HepG2 (cell line): ENCODE data around the gene IPP. TPM values are rescaled to one million over a fixed set of nuclear protein-coding genes. Genes with fewer than 3 reads are reported as not detected.

ENCODE experiments used
- DNMT1 ChIP-seq: sonication (generic); formaldehyde crosslinking; IDR thresholded peaks from 2 replicates; pipeline ENCODE4 v1.5.1; 2020; ENCODE audit warnings: mild to moderate bottlenecking, missing genetic modification reagents
- FOXO4 ChIP-seq: sonication (generic); formaldehyde crosslinking; conservative IDR thresholded peaks from 2 replicates; pipeline ENCODE4 v1.8.1; 2023; ENCODE audit warnings: missing genetic modification reagents
- HMG20A ChIP-seq: IDR thresholded peaks from 2 replicates; pipeline ENCODE4 v1.6.1; 2016; ENCODE audit warnings: borderline replicate concordance
- HMG20B ChIP-seq: conservative IDR thresholded peaks from 2 replicates; pipeline ENCODE4 v1.6.1; 2016; ENCODE audit warnings: missing genetic modification reagents, missing compliant biosample characterization
- HMGXB4 ChIP-seq, 2 experiments: sonication (generic) in 1 of 2; formaldehyde crosslinking in 1 of 2; IDR thresholded peaks; 2 replicates each; pipeline versions ENCODE4 v1.4.0 to v1.6.1; 2018 to 2020; ENCODE audit warnings: missing genetic modification reagents in 2 of 2, borderline replicate concordance in 1 of 2, low read depth in 1 of 2, mild to moderate bottlenecking in 1 of 2, missing biosample characterization in 1 of 2
- HNRNPLL ChIP-seq: fragments of 200-400 bp; formaldehyde crosslinking; IDR thresholded peaks from 2 replicates; pipeline ENCODE4 v1.6.1; 2017; ENCODE audit warnings: mild to moderate bottlenecking, low read depth, low read length; ENCODE audit not compliant: poor library complexity, severe bottlenecking
- HOXA3 ChIP-seq: sonication (generic); formaldehyde crosslinking; IDR thresholded peaks from 2 replicates; pipeline ENCODE4 v1.5.0; 2020; ENCODE audit warnings: missing genetic modification reagents
- MED1 ChIP-seq: sonication (generic); formaldehyde crosslinking; IDR thresholded peaks from 2 replicates; pipeline ENCODE4 v1.4.0; 2020; ENCODE audit warnings: missing genetic modification reagents
- MTF2 ChIP-seq: sonication (generic); formaldehyde crosslinking; IDR thresholded peaks from 2 replicates; pipeline ENCODE4 v1.5.0; 2020; ENCODE audit warnings: missing genetic modification reagents, borderline replicate concordance
- NFRKB ChIP-seq: fragments of 450-650 bp; IDR thresholded peaks from 2 replicates; pipeline ENCODE4 v1.6.1; 2017
- NKX3-1 ChIP-seq: sonication (generic); formaldehyde crosslinking; IDR thresholded peaks from 2 replicates; pipeline ENCODE4 v1.5.0; 2020; ENCODE audit warnings: missing genetic modification reagents
- NR0B2 ChIP-seq: sonication (generic); formaldehyde crosslinking; IDR thresholded peaks from 2 replicates; pipeline ENCODE4 v1.4.0; 2020; ENCODE audit warnings: mild to moderate bottlenecking, missing genetic modification reagents
- PHF20 ChIP-seq: sonication (generic); formaldehyde crosslinking; IDR thresholded peaks from 2 replicates; pipeline ENCODE4 v1.5.0; 2020; ENCODE audit warnings: mild to moderate bottlenecking, missing genetic modification reagents
- SMYD3 ChIP-seq: sonication (generic); formaldehyde crosslinking; IDR thresholded peaks from 2 replicates; pipeline ENCODE4 v1.8.1; 2023; ENCODE audit warnings: mild to moderate bottlenecking, missing genetic modification reagents
- SRY ChIP-seq: sonication (generic); formaldehyde crosslinking; IDR thresholded peaks from 2 replicates; pipeline ENCODE4 v1.8.0; 2022; ENCODE audit warnings: mild to moderate bottlenecking, missing genetic modification reagents
- TBX3 ChIP-seq: fragments of 450-650 bp; IDR thresholded peaks from 2 replicates; pipeline ENCODE4 v1.6.1; 2017; ENCODE audit warnings: antibody characterized with exemption, mild to moderate bottlenecking, inconsistent platforms, borderline replicate concordance
- TOPORS ChIP-seq: sonication (generic); formaldehyde crosslinking; IDR thresholded peaks from 2 replicates; pipeline ENCODE4 v1.8.0; 2023; ENCODE audit warnings: mild to moderate bottlenecking, missing genetic modification reagents
- ZC3H4 ChIP-seq: sonication (generic); formaldehyde crosslinking; IDR thresholded peaks from 2 replicates; pipeline ENCODE4 v1.4.0; 2020; ENCODE audit warnings: missing genetic modification reagents, borderline replicate concordance
- ZEB1 ChIP-seq: IDR thresholded peaks from 2 replicates; pipeline ENCODE4 v1.6.1; 2012; ENCODE audit warnings: mild to moderate bottlenecking, low read depth, inconsistent platforms; ENCODE audit not compliant: insufficient replicate concordance
- ZFAT ChIP-seq: sonication (generic); formaldehyde crosslinking; conservative IDR thresholded peaks from 2 replicates; pipeline ENCODE4 v1.8.1; 2023; ENCODE audit warnings: missing genetic modification reagents, inconsistent platforms
- ZFYVE20 ChIP-seq: sonication (generic); formaldehyde crosslinking; IDR thresholded peaks from 2 replicates; pipeline ENCODE4 v1.8.0; 2023; ENCODE audit warnings: low read depth, mild to moderate bottlenecking, moderate library complexity, missing genetic modification reagents, borderline replicate concordance
- ZNF136 ChIP-seq: sonication (generic); formaldehyde crosslinking; IDR thresholded peaks from 2 replicates; pipeline ENCODE4 v1.8.1; 2022; ENCODE audit warnings: low read depth, mild to moderate bottlenecking, moderate library complexity, missing genetic modification reagents
- ZNF382 ChIP-seq: sonication (generic); formaldehyde crosslinking; IDR thresholded peaks from 2 replicates; pipeline ENCODE4 v1.5.0; 2020; ENCODE audit warnings: missing genetic modification reagents, mild to moderate bottlenecking, borderline replicate concordance
- ZNF431 ChIP-seq: sonication (generic); formaldehyde crosslinking; IDR thresholded peaks from 2 replicates; pipeline ENCODE4 v1.9.0; 2022; ENCODE audit warnings: missing genetic modification reagents, low read depth, mild to moderate bottlenecking, borderline replicate concordance
- ZNF580 ChIP-seq: IDR thresholded peaks from 2 replicates; pipeline ENCODE4 v1.6.1; 2016; ENCODE audit warnings: low read depth, borderline replicate concordance
- ZNF879 ChIP-seq: sonication (generic); formaldehyde crosslinking; IDR thresholded peaks from 2 replicates; pipeline ENCODE4 v1.8.1; 2023; ENCODE audit warnings: missing genetic modification reagents
- polyA plus RNA-seq, 8 experiments: library from polyadenylated mRNA; depleted of rRNA in 3 of 8; stranded (reverse) in 7 of 8; unstranded in 1 of 8; fragments of >200 nt; fragmentation: Illumina TruSeq in 4 of 8; extraction: Trizol in 4 of 8; gene quantifications; 2 replicates each; pipeline versions ENCODE4 v1.2.1 to v1.2.3, GENCODE V29; 2011 to 2016; ENCODE audit warnings: low read depth in 4 of 8, missing spikeins in 1 of 8, mixed read lengths in 1 of 8; ENCODE audit not compliant: insufficient read depth in 1 of 8
- total RNA-seq, 5 experiments: library from RNA; depleted of rRNA; stranded (reverse); fragments of >200 nt; fragmentation: Illumina TruSeq; extraction: Trizol; gene quantifications; 2 replicates each; pipeline ENCODE4 v1.2.3, GENCODE V29; 2016; ENCODE audit warnings: low read depth in 1 of 5

Gene IPP
- total and polyA plus RNA-seq, 2 of the 13 experiments (the other 11 are each of a cell fraction or from before 2014, with no cell fraction given), result 3.0 to 9.7 TPM

- TF ChIP-seq NR0B2 (CRISPR knock-in tag) (peak; percentile 60; the same call in 1 of the 2 replicates), SRY (CRISPR knock-in tag) (0 out of 2 replicates have a peak, but pooled peaks have one; percentile 14), ZFYVE20 (CRISPR knock-in tag) (no peak), DNMT1 (CRISPR knock-in tag) (no peak), TOPORS (0 out of 2 replicates have a peak, but pooled peaks have one; percentile 1), HNRNPLL (peak; percentile 99), HMG20A (CRISPR knock-in tag) (no peak), FOXO4 (CRISPR knock-in tag) (no peak), HMGXB4 (CRISPR knock-in tag; IDR thresholded peaks at IDR 0.05; ENCODE audit: borderline replicate concordance in 1 of 2, low read depth in 1 of 2) (peak in 1 of 2 experiments; percentile 59; a peak in 1 of 4 replicates), SMYD3 (CRISPR knock-in tag) (peak; percentile 64; the same call in 1 of the 2 replicates), ZNF136 (CRISPR knock-in tag) (0 out of 2 replicates have a peak, but pooled peaks have one; percentile 43), HOXA3 (CRISPR knock-in tag) (peak; percentile 80), MED1 (CRISPR knock-in tag) (0 out of 2 replicates have a peak, but pooled peaks have one; percentile 10), TBX3 (0 out of 2 replicates have a peak, but pooled peaks have one; percentile 9), ZFAT (CRISPR knock-in tag) (no peak), ZEB1 (no peak), ZNF382 (no peak), MTF2 (CRISPR knock-in tag) (no peak), NKX3-1 (CRISPR knock-in tag) (no peak), PHF20 (CRISPR knock-in tag) (0 out of 2 replicates have a peak, but pooled peaks have one; percentile 8), HMG20B (CRISPR knock-in tag) (no peak), ZC3H4 (peak; percentile 53), ZNF580 (peak; percentile 14; the same call in 1 of the 2 replicates), NFRKB (peak; percentile 68), ZNF879 (CRISPR knock-in tag) (no peak; the same call in 1 of the 2 replicates), ZNF431 (CRISPR knock-in tag) (0 out of 2 replicates have a peak, but pooled peaks have one; percentile 21)
Observed at GRCh38 chr1:45686288-45687013, 64.0 kb downstream of the IPP start, which contains the start of gene GPBP1L1 (continued).
